OCI-LY7 (cell line): ENCODE measurements around the gene SLC6A6.

Experiments
- EZH2phosphoT487 ChIP-seq: fragments of 200-600 bp; sonication (generic); IDR thresholded peaks from 2 replicates; pipeline ENCODE4 v1.6.1; 2018; ENCODE audit warnings: low read depth, borderline replicate concordance, mild to moderate bottlenecking, mixed run types, antibody characterized with exemption, low read length, moderate library complexity, mixed read lengths
- TF ChIP-seq, protein P1 (sequence below): fragments of 200-600 bp; sonication (generic); conservative IDR thresholded peaks from 2 replicates; pipeline ENCODE4 v1.5.1; 2014; ENCODE audit warnings: mild to moderate bottlenecking, antibody characterized with exemption, low read length, moderate library complexity, mixed read lengths

- TF ChIP-seq, protein P1, sequence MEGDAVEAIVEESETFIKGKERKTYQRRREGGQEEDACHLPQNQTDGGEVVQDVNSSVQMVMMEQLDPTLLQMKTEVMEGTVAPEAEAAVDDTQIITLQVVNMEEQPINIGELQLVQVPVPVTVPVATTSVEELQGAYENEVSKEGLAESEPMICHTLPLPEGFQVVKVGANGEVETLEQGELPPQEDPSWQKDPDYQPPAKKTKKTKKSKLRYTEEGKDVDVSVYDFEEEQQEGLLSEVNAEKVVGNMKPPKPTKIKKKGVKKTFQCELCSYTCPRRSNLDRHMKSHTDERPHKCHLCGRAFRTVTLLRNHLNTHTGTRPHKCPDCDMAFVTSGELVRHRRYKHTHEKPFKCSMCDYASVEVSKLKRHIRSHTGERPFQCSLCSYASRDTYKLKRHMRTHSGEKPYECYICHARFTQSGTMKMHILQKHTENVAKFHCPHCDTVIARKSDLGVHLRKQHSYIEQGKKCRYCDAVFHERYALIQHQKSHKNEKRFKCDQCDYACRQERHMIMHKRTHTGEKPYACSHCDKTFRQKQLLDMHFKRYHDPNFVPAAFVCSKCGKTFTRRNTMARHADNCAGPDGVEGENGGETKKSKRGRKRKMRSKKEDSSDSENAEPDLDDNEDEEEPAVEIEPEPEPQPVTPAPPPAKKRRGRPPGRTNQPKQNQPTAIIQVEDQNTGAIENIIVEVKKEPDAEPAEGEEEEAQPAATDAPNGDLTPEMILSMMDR: no peak
- TF ChIP-seq EZH2phosphoT487: no peak
These were observed 27.9 kb upstream of the SLC6A6 start for GRCh38 chr3:14374444-14374883.
